SK-N-SH (cell line): ENCODE data around the gene DMKN.

Experiments used
- MAX ChIP-seq: IDR thresholded peaks from 2 replicates; pipeline ENCODE4 v1.4.0; 2012; ENCODE audit warnings: low read depth
- NFIC ChIP-seq: IDR thresholded peaks from 2 replicates; pipeline ENCODE4 v1.4.0; 2012; ENCODE audit warnings: borderline replicate concordance
- NRF1 ChIP-seq: IDR thresholded peaks from 2 replicates; pipeline ENCODE4 v1.6.1; 2012; ENCODE audit warnings: low read depth, mild to moderate bottlenecking, low read length
- PBX3 ChIP-seq: IDR thresholded peaks from 2 replicates; pipeline ENCODE4; 2012
- RCOR1 ChIP-seq: fragments of 150-350 bp; IDR thresholded peaks from 2 replicates; pipeline ENCODE4 v1.6.1; 2017; ENCODE audit warnings: antibody characterized with exemption, low read length
- RFX5 ChIP-seq: IDR thresholded peaks from 2 replicates; pipeline ENCODE4 v1.6.1; 2012; ENCODE audit warnings: mild to moderate bottlenecking, improper control_type of control experiment, low read length
- YY1 ChIP-seq: IDR thresholded peaks from 2 replicates; pipeline ENCODE4 v1.4.0; 2012; ENCODE audit warnings: low read depth, mild to moderate bottlenecking
- TF ChIP-seq, protein P1 (sequence below): fragments of 200-600 bp; sonication (generic); IDR thresholded peaks from 2 replicates; pipeline ENCODE4 v1.6.1; 2017; ENCODE audit warnings: antibody characterized with exemption, mild to moderate bottlenecking, moderate library complexity

DNA sequence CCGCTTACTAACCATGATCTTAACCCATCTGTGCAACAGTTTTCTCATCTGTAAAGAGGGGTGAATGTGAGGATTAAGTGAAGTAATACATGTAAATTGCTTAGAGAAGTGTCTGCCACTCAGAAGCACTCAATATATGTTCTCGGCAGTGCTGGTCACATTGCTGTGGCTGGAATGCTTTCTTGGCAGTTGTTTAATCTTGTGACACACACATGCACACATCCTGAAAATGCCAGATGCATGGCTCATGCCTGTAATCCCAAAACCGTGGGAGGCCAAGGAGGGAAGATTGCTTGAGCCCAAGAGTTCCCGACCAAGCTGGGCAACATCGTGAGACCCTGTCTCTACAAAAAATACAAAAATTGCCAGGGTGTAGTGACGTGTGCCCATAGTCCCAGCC, 4.9 kb upstream of the DMKN start:
- TF ChIP-seq, protein P1, sequence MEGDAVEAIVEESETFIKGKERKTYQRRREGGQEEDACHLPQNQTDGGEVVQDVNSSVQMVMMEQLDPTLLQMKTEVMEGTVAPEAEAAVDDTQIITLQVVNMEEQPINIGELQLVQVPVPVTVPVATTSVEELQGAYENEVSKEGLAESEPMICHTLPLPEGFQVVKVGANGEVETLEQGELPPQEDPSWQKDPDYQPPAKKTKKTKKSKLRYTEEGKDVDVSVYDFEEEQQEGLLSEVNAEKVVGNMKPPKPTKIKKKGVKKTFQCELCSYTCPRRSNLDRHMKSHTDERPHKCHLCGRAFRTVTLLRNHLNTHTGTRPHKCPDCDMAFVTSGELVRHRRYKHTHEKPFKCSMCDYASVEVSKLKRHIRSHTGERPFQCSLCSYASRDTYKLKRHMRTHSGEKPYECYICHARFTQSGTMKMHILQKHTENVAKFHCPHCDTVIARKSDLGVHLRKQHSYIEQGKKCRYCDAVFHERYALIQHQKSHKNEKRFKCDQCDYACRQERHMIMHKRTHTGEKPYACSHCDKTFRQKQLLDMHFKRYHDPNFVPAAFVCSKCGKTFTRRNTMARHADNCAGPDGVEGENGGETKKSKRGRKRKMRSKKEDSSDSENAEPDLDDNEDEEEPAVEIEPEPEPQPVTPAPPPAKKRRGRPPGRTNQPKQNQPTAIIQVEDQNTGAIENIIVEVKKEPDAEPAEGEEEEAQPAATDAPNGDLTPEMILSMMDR = no peak
- TF ChIP-seq NRF1 (no peak), PBX3 (peak; percentile 9; the same call in 1 of the 2 replicates), MAX (0 out of 2 replicates have a peak, but pooled peaks have one; percentile 23), YY1 (no peak), RCOR1 (no peak), RFX5 (no peak), NFIC (peak; percentile 73)
